Neural cell (in vitro differentiated cells): ENCODE measurements around the gene HAAO.

Experiments
- EZH2 ChIP-seq: fragments of 200-600, 300-800 bp; shearing (Covaris generic), sonication (generic); IDR thresholded peaks from 2 replicates; pipeline ENCODE4 v1.6.1; 2014; ENCODE audit warnings: antibody characterized with exemption, low read length, borderline replicate concordance, mild to moderate bottlenecking; ENCODE audit not compliant: insufficient read depth, poor library complexity, severe bottlenecking
- TAF1 ChIP-seq: IDR thresholded peaks from 2 replicates; pipeline ENCODE4 v1.6.1; 2012; ENCODE audit warnings: low read depth

GRCh38 chr2:42787788-42788477 lies 4.5 kb downstream of the HAAO start:
- TF ChIP-seq EZH2: no peak
- TF ChIP-seq TAF1: no peak
